ENCODE measurements around the gene ZBTB20. TPM values are rescaled to one million over a fixed set of nuclear protein-coding genes. Genes with fewer than 3 reads are reported as not detected.

The ZBTB20 gene
- total RNA-seq, 4 donors from 2014 or later: 4.1 to 41.8 (median 11.6) TPM

DNA sequence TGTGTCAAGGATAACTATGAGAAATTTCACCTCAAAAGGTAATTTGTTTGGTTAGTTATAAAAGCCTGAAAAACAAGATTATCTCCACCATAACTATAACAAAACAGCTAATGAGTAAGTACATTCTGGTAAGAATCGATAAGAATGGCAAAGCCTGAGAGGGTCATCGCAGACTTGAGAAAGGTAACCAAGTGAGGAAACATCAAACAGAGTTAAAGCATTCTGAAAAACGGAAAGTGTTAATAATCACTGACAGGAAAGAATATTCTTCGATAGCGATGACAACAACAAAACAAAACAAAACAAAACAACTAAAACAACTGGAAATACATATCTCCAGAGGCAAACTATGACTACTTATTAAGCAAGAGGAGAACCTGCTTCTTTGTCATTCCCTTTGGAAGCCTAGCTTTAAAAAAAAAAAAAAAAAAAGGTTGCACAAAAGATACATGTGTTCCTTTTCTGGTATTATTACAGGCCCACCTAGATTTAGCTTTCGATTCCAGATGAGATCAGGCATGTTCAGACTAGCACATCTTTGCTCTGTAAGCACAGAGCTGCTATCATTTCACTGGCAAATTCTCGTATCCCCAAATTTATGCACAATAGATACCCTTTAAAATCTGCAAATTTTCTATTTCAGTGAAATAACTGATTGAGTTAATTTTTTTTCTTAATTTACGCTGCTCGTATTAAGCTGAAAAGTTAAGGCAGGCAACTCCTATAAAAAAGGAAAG lies 697.6 kb downstream of the ZBTB20 start:
- no peak for TF ChIP-seq POLR2A (IDR thresholded peaks at IDR 0.05)
- TF ChIP-seq, protein P1, sequence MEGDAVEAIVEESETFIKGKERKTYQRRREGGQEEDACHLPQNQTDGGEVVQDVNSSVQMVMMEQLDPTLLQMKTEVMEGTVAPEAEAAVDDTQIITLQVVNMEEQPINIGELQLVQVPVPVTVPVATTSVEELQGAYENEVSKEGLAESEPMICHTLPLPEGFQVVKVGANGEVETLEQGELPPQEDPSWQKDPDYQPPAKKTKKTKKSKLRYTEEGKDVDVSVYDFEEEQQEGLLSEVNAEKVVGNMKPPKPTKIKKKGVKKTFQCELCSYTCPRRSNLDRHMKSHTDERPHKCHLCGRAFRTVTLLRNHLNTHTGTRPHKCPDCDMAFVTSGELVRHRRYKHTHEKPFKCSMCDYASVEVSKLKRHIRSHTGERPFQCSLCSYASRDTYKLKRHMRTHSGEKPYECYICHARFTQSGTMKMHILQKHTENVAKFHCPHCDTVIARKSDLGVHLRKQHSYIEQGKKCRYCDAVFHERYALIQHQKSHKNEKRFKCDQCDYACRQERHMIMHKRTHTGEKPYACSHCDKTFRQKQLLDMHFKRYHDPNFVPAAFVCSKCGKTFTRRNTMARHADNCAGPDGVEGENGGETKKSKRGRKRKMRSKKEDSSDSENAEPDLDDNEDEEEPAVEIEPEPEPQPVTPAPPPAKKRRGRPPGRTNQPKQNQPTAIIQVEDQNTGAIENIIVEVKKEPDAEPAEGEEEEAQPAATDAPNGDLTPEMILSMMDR (IDR thresholded peaks at IDR 0.05): no peak
- Histone ChIP-seq H3K27ac (peak overlapping the region in 1 of 4 donors; percentile 6), H3K9me3 (no peaks in the 10 kb centered on the region), H3K36me3 (no peaks in the 10 kb centered on the region), H3K27me3 (no peaks in the 10 kb centered on the region), H3K4me1 (peaks cover 0 to 37% (median 0%) of the 10 kb centered on the region in 3 donors), H3K4me3 (peak overlapping the region in 1 of 4 donors; percentile 13)
- no peak for DNase-seq
- WGBS, 2 donors: 53 to 71% methylated on average over 9 of the region's 9 CpGs
- intact Hi-C loops (cut with DNase I): no loop called here

DNA sequence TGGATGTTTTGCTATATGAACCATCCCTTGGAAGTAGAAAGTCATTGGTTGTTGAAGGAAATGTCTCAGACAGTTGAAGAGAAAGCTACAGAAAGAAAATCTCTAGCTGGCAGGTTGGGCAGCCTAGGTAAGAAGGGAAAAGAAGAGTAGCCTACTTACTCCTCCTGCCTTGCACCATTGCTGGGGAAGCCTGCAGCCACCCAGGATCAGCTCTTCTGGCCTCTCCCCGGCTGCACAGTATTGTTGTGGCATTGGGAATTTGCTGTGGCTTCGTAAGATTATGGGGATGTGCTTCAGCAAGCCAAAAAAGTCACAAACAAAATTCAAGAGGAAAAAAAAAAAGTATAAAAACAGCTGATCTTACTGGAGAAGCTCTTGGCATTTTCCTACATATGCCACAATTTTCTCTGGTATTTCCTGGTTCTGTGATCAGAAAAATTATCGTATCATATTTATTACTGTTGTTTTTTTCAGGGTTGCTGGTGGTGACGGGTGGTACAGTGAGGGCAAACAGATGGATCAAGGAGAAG lies 699.1 kb downstream of the ZBTB20 start:
- Histone ChIP-seq H3K27me3 (no peaks in the 10 kb centered on the region), H3K4me3 (no peak overlapping the region), H3K9me3 (no peaks in the 10 kb centered on the region), H3K4me1 (peaks cover 0 to 25% (median 0%) of the 10 kb centered on the region in 3 donors), H3K27ac (no peak overlapping the region), H3K36me3 (no peaks in the 10 kb centered on the region)
- intact Hi-C loops (cut with DNase I): no loop called here
- no peak for DNase-seq
- 73 to 90% methylated on average over 4 of the region's 4 CpGs for WGBS, 2 donors
- TF ChIP-seq POLR2A (IDR thresholded peaks at IDR 0.05): no peak
- TF ChIP-seq, protein P1 (IDR thresholded peaks at IDR 0.05): no peak

DNA sequence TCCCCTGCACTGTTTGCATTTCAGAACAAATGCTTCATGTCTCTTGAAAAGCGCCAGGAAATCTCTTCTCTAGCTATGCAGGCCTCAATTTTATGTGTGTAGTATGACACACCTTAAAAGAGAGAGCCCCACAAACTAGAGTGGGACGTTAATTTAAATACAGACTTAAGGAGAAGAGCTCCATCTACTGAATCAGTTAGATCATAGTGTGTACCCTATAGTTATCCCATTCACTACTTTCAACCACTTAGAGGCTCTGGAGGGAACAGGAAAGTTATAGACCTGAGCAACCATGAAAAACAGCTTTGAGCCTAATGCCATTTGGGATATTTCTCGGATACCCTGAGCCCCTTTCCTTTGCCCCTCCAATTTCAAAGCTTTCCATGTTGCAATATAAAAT lies 699.5 kb downstream of the ZBTB20 start:
- DNase-seq: no peak
- H3K9me3 ChIP-seq: no peaks in the 10 kb centered on the region
- intact Hi-C loops (cut with DNase I): no loop called here
- H3K27me3 ChIP-seq: no peaks in the 10 kb centered on the region
- H3K4me3 ChIP-seq: no peak overlapping the region
- H3K36me3 ChIP-seq: no peaks in the 10 kb centered on the region
- H3K4me1 ChIP-seq: peaks cover 0 to 28% (median 0%) of the 10 kb centered on the region in 3 donors
- WGBS, 2 donors: 75 to 77% methylated on average over 3 of the region's 3 CpGs
- H3K27ac ChIP-seq: no peak overlapping the region
- TF ChIP-seq POLR2A (IDR thresholded peaks at IDR 0.05): no peak
- TF ChIP-seq, protein P1 (IDR thresholded peaks at IDR 0.05): no peak

DNA sequence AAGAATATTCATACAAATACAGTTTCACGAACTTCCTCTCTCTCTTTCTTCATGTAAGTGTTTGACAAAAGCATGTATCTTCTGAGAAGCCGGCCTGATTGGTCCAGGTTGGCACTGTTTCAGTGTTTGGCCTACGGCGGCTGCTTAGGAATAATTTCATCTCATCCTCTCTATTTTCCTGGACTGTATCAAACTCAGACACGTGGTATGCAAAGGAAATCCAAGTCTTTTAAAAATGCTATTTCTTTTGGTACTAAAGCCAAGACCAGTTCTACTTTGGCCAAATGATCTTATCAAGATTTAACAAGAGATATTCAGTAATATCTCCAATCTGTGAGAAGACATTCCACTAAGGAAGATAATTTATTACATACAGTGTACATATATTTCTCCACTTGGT lies 700.5 kb downstream of the ZBTB20 start:
- H3K4me1 ChIP-seq: peaks cover 0 to 23% (median 5%) of the 10 kb centered on the region in 3 donors
- H3K27me3 ChIP-seq: no peaks in the 10 kb centered on the region
- H3K27ac ChIP-seq: no peak overlapping the region
- TF ChIP-seq, protein P1 (IDR thresholded peaks at IDR 0.05): no peak
- TF ChIP-seq POLR2A (IDR thresholded peaks at IDR 0.05): no peak
- intact Hi-C loops (cut with DNase I): no loop called here
- WGBS, 2 donors: 68 to 71% methylated on average over 5 of the region's 5 CpGs
- DNase-seq: no peak
- H3K36me3 ChIP-seq: no peaks in the 10 kb centered on the region
- no peaks in the 10 kb centered on the region for H3K9me3 ChIP-seq
- no peak overlapping the region for H3K4me3 ChIP-seq

DNA sequence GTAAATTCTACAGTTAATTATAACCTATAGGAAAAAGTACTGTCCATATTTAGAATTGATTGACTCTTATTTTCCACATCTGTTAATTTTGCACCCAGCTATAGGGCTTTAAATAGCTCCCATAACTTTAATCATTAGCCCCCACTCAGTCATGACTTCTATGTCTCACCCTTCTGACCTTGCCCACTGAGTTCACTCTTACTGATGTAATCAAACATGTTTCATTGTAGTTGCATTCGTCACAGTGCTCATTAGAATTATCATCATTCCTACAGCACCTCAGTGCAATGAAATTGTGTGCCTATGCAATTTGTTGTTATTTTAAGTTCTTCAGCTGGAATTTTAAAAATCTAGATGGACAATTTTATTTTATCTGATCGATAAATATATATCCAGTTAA lies 701.9 kb downstream of the ZBTB20 start:
- intact Hi-C loops (cut with DNase I): no loop called here
- Histone ChIP-seq H3K4me3 (no peak overlapping the region), H3K27me3 (no peaks in the 10 kb centered on the region), H3K36me3 (no peaks in the 10 kb centered on the region), H3K4me1 (peaks cover 0 to 23% (median 5%) of the 10 kb centered on the region in 3 donors), H3K27ac (no peak overlapping the region), H3K9me3 (no peaks in the 10 kb centered on the region)
- 81 to 86% methylated on average over 2 of the region's 2 CpGs for WGBS, 2 donors
- DNase-seq: no peak
- TF ChIP-seq POLR2A (IDR thresholded peaks at IDR 0.05): no peak
- TF ChIP-seq, protein P1 (IDR thresholded peaks at IDR 0.05): no peak
